SK-N-SH treated with all-trans-retinoic acid at 6 μM for 48 hours (cell line): ENCODE results near the gene EIF4EBP2.

ENCODE experiments used
- PATZ1 ChIP-seq: fragments of 250-450 bp; sonication (Bioruptor Pico); IDR thresholded peaks from 2 replicates; pipeline ENCODE4 v1.8.0; 2020; ENCODE audit warnings: mild to moderate bottlenecking, moderate library complexity, borderline replicate concordance
- TSHZ2 ChIP-seq: fragments of 250-450 bp; sonication (Bioruptor Pico); IDR thresholded peaks from 2 replicates; pipeline ENCODE4 v1.5.0; 2020; ENCODE audit warnings: mild to moderate bottlenecking, moderate library complexity

- TF ChIP-seq TSHZ2 (CRISPR knock-in tag) (no peak), PATZ1 (CRISPR knock-in tag) (no peak)
Observed at GRCh38 chr10:70412356-70412755, 8.4 kb downstream of the EIF4EBP2 start.
